ENCODE measurements around the gene FIGNL2.
"Not testable (repeated sequence)": the region's sequence is repeated elsewhere in the genome, so short reads cannot be mapped to it uniquely, and the experiment has no call there.

FIGNL2 gene

DNA sequence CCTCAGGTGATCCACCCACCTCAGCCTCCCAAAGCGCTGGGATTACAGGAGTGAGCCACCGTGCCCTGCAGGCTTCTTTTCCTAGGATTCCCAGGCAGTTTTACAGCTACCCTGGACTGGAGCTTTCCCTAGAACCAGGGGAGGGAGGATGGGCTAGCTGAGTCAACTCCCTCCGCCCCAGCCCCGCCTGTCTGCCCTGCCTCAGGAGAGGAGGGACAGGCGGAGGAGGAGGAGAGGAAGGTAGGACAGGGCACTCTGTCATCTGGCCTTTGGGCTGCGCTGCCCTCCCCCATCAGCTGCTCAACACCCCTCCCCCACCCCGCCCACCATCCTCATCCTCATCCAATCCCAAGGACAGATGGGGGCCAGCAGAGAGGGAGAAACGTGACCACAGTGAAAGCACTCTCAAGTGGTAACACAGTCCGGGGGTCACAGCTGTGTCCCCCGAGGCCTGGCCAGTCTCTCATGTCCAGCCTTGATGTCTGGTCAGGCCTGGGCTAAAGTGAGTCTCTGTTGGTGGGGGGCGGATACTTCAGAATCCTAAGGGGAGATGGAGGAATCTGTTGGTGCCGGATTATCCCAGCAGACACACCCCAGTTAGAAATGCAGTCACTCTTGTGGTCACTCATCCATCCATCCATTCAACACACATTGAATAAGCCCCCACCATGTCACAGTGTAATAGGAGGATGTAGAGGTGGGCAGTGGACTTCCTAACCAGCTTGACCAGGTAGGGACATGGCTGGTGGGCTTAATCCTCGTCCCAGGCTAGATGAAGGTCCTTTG is 12.3 kb downstream of the FIGNL2 start:
- DNase-seq (ENCODE audit: low read depth in 2 of 2): no peak

DNA sequence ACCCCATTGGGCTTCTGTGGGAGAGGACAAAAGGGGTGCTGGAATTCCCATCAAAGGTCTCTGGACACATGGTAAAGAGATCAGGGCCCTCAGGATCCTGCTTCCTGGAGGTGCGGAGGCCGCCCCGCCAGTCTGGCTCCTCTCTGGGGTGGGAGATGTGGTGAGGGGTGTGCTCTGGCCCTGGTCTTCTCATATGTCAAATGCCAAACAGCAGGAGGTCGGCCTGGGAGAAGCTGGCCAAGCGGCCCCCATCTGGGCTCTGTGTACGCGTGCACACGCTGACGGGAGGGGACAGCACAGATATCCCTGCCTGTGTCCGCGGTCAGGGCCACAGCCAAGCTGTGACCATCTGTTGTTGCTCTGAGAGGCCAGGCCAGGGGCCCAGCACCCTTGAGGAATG is 14.1 kb downstream of the FIGNL2 start:
- DNase-seq (ENCODE audit: low read depth in 2 of 2): no peak

DNA sequence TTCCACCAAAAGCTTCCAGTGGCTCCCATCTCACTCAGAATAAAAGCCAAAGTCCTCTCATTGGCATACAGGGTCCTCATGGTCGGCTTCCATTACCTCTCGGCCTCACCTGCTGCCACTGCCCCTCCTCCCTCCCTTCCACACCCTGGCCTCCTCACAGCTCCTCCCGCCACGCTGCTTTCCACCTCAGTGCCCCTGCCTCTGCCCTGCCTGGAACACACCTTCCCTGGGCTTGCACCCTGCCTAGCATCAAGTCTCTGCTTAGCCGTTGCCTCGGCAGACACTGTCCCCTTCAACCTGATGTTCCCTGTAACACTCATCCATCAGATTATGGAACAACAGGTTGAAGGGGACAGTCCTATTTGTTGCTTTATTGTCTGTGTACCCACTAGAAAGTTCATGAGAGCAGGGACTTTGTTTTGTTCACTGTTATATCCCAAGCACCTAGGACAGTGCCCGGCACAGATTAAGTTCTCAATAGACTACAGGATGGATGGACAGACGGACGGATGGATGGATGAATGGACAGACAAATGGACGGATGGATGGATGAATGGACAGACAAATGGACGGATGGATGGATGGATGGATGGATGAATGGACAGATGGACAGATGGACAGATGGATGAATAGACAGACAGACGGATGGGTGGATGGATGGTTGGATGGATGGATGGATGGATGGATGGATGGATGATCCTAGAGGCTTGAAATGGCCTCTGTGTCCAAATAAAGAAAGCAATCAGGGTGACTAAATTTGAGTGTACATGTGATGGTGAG is 14.9 kb downstream of the FIGNL2 start:
- DNase-seq (ENCODE audit: low read depth in 2 of 2): no peak

DNA sequence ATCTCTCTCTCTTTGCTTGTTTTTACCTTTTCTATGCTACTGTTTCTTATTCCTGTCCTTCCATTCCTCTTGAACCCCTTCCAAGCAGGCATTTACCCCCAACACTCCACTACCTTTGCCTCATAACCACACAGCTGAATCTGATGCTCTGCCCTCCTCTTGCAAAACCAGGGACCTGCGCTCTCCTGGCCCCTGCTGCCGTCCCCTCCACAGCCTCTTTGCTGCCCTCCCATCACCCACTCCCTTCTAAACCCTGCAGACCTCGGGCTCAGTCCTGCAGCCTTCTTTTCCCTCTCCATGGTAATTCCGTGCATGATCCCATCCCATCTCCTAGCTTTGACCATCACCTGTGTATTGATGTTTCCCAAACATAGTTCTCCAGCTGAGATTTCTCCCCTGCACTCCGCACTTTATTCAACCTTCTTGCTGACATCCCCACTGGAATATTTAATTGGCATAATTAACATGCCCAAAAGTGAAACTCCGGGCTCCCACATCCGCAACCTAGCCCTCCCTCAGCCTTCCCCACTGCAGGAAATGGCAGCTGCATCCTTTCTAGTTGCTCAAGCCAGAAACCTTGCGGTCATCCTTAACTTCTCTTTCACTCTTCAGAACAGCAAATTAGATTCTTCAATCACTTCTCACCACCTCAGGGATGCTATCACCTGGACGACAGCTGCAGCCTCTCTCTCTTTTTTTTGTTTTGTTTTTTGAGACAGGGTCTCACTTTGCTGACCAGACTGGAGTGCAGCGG is 16.0 kb downstream of the FIGNL2 start:
- DNase-seq (ENCODE audit: low read depth in 2 of 2): no peak

DNA sequence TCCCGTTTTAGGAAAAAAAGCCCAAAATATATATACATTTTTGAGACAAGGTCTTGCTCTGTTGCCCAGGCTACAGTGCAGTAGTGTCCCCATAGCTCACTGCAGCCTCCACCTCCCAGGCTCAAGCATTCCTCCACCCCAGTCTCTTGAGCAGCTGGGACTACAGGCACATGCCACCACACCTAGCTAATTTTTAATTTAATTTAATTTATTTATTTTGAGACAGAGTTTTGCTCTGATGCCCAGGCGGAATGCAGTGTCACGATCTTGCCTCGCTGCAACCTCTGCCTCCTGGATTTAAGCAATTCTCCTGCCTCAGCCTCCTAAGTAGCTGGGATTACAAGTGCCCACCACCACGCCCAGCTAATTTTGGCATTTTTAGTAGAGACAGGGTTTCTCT is 16.7 kb downstream of the FIGNL2 start:
- not testable (repeated sequence) for DNase-seq (ENCODE audit: low read depth in 2 of 2)

DNA sequence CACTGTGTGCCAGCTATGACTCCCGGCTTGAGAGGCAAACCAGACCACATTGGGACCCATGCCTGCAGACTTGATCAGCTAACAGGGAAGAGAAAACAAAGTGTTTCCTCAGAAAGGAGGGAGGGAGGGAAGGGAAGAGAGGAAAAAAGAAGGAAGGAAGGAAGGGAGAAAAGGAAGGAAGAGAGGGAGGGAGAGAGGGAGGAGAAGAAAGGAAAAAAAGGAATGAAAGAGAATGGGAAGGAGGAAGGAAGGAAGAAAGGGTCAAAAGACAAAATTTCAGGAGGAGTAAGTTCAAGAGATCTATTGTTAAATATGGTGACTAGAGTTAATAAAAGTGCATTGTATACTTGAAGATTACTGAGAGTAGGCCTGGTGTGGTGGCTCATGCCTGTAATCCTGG is 18.9 kb downstream of the FIGNL2 start:
- DNase-seq (ENCODE audit: low read depth in 2 of 2): no peak

DNA sequence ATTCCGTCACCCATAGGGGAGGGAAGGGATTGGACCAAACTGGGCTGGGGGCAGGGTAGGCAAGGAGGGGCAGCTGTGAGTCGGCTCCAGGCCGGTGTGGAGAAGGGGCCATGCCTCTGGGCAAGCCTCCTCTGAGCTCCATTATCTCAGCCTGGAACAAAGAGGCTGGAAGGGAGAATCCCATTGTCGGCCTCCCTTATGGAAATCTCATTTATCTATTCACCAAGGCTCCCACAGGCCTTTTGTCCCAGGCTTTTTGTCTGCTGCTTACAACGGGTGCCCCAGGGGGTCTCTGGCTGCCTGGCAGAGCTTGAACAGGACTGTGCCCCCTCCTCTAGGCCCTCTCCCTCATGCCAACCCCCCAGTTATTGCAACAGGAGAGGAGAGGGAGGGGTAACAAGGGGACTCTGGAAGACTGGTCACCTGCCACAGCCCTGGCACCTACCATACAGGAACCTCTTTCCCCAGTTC is 19.5 kb downstream of the FIGNL2 start:
- DNase-seq (ENCODE audit: low read depth in 2 of 2): no peak

DNA sequence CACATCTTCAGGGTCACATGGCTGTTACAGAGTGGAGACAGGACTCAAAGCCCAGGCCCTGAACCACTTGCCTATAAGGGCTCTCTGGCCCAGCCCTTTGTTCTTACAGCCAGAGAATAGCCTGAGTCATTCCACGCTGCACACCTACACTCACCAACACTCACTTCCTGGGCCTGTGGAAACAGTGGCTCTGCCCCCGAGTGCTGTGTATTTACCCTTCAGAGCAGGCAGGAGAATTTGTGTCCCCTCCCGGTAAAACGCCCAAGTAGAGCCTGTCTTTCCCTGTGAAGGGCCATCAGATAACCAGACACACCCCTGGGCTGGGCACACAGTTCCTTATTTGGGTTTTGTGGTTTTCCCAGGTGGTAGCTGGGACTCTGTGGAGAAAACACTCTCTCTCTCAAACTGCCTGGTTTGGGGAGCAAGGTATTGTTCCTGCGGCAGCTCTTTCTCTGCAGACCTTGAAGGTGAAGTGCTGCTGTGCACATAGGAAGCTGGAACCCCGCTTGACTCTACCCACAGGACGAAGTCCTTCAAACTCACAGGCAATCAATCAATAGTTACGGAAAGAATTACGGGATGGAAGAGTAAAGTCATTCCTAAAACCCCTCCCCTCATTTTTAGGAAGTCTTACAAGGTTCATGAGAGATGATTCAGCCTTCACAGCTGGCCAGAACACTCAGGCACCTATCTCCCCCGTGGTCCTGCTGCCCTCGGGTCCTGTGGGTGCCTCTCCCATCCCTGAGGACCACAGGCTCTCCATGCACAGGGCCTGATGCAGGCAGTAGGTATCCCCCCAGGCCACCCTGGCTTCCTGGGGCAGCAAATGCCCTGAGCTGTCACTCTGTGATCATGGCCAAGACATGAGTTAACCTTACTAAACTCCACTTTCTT is 20.3 kb downstream of the FIGNL2 start:
- DNase-seq (ENCODE audit: low read depth in 2 of 2): peak in 1 of 2 donors; percentile 34

DNA sequence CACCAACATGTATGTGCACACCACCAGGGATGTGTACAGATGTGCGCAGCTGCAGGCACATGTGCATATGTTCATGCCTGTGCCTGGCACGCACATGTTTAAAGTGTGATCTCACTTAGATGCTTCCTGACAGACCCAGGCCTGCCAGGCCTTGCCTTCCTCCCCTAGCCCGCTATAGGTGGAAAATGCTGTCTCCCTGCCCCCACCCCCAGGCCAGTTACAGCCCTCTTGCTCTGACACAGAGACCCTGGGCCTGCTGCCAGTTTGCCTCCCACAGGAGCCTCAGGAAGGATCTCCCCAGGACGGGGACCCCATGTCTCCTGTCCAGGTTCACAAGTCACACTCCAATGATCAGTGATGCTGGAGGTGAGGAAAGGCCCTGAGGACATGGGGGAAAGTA is 21.6 kb downstream of the FIGNL2 start:
- no peak for DNase-seq (ENCODE audit: low read depth in 2 of 2)

DNA sequence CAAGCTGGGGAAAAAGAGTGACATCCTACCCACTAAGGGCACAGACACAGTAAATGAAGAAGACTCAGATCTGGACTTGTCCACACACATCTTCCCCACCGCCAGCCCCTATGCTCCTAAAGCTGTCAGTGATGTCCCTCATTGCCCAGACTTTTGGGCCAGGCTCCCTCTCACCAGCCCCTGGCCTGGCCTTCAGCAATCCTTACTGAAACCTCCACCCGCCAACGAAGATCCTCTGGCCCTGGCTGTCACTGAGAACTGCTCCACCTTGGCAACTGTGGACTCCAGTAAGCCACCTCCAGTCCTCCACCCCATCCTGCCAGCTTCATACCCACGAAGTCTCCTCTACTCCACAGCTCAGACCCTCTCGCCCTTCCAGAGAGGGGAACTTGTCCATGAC is 23.3 kb downstream of the FIGNL2 start:
- DNase-seq (ENCODE audit: low read depth in 2 of 2): no peak

DNA sequence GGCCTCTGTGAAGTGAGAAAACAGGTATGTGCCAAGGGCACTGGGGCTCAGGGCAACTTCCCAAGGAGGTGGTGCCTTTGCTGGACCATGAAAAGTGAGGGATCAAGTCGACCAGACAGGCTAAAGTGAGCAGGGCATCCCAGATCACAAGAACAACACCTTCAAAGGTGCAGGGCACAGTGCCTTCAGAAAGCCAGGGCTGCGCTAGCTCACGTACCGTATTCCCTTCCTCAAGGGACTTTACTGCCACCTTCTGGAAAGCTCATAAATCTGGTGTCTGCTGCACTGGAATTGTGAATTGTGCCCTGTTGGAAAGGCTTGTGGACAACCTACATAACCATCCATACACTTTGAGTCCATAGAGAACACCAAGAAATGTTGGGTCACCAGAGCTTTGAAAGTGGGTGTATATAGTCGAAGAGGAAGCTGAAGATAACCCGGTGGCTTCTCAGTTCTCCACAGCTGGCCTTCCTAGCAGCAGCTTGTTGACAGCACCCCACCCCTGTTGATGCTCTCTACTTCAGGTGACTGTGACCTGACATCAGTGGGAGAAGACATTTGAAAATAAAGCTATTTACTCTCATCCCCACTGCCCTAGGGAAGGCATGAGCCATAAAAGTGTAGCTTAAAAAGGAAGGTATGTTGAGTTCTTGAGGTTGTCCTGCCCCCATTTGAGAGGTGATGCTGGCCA is 24.5 kb downstream of the FIGNL2 start:
- no peak for DNase-seq (ENCODE audit: low read depth in 2 of 2)

DNA sequence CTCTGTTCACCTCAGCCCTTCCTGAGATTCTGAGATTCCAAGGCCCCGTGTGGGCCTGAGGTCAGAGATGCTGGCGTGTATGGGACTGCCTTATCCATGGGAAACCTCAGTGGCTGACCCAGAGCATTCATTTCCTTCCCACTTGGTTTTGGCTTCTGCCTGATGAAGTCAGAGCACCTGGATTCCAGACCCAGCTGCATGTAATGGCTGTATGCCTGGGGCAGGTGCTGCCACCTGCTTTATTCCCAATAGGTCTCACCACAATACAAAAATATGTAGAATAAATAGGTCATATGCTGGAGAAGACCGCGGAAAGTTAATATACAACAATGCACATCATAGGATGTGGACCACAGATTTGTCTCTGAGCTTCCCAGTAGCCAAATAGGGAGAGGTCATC is 25.6 kb downstream of the FIGNL2 start:
- no peak for DNase-seq (ENCODE audit: low read depth in 2 of 2)

DNA sequence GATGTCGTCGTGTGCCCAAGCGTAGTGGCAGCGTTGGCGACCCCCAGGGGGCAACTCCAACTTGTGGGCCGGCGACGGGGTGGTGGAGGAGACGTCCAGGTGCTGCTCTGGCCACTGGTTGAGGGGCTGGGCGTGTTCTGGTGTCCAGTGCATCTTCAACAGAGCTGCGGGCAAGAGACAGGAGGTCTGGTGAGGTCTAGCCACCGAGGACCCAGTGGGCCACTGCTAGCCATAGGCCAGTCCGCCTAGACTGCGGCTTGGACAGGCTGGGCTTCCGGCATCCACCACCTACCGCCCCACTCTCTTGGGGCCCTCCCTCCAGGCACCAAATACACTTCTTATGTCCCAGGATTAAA is 26.3 kb downstream of the FIGNL2 start:
- no peak for DNase-seq (ENCODE audit: low read depth in 2 of 2)

DNA sequence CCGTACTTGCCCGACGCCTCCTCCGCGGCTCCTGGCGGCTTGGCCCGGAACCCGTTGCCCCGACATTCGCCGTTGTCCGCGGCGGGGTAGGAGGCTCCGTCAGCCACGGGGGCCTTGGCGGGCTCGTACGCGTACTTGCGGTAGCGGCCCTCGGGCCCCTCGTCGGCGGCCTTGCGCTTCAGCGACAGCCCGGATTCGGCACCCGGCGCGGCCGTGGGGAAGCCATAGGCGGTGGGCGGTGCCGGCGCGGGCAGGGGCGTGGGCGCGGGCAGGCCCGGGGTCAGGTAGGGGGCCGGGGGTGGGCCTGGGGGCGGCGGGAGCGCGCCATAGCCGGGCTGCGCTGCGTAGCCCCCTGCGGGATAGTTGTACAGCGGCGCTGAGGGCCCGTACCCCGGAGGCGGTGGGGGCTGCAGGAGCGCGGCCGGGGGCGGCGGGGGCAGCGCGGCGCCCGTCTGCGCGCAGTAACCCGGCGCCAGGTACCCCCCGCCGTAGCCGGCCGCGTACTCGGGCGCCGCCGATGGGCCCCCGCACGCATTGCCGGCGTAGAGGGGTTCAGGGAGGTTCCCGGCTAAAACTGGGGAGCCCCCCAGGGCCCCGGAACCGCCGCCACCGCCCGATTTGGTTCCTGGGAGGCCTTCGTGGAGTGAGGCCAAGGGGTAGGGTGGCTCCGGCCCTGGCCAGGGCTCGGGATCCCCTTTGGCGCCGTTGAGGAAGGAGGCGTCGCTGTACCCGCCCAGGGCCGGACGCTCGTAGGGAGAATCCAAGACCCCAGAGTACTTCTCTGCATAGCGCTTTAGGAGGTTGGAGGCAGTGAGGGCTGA is 26.9 kb downstream of the FIGNL2 start:
- no peak for DNase-seq (ENCODE audit: low read depth in 2 of 2)

DNA sequence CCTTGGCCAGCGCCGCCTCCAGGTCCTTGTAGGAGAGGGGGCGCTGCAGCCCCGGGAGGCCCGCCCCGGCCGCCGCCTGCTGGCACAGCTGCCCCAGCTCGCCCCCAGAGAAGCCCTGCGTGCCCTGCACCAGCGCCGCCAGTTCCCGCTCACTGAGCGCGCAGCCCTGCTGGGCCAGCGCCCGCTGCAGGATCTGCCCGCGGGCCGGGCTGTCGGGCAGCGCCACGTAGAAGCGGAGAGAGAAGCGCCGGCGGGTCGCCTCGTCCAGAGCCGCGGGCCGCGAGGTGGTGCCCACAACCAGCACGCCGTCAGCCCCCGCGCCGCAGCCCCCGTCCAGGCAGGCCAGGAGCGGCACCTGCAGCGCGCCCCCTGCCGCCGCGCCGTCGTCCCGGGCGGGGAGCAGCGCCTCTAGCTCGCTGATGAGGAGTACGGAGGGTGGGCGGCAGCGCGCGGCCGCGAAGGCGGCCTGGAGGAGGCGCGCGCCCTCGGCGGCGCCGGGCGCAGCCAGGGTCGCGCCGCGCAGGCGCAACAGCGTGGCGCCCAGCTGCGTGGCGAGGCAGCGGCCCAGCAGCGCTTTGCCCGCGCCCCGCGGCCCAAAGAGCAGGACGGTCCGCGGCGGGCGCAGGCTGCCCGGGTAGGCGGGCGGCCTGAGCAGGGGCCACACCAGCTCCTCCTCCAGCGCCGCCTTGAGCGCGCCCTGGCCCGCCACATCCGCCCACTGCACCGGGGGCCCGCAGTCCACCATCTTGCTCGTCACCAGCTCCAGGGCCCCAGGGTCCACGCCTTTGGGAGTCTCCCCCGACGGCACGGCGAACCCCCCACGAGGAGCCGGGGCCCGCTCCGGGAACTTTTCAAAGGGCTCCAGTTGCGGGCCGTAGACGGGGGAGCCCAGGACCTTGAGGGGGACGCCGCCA is 27.7 kb downstream of the FIGNL2 start:
- peak; percentile 35 to 70 for DNase-seq (ENCODE audit: low read depth in 2 of 2)

DNA sequence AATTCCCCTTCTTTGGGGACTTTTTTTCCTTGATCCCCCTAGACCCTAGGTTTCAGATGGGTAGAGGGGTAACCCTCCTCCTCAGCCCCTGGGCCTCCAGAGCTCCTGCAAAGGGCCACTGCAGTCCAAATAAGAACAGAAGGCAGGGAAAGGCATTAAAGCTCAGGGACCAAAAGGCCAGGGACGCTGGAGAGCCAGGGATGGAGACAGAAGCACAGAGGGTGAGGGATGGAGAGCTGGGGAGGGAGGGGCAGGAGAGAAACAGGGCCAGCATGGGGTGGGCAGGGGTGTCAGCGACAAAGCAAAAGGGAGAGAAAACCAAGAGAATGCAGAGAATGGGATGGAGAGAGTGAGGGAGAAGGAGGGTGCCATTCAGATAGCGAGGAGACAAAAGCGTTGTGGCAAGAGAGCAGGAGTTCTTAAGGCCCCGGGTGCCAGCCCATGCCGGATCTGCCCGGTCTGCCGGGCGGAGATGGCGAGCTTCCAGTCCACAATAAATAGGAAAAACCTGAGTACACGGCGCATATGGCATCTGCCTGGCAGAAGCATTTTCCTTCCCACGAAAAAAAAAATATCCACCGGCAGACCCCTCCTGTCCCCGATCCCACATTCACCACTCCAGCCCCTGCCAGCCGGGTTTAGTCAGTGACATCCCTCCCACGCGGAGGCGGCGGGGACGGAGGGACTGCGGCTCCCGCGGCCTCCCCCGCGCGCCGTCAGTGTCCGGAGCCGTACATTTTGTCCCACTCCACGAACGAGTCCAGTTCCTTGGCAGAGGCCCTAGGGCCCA is 28.6 kb downstream of the FIGNL2 start:
- DNase-seq (ENCODE audit: low read depth in 2 of 2): no peak

DNA sequence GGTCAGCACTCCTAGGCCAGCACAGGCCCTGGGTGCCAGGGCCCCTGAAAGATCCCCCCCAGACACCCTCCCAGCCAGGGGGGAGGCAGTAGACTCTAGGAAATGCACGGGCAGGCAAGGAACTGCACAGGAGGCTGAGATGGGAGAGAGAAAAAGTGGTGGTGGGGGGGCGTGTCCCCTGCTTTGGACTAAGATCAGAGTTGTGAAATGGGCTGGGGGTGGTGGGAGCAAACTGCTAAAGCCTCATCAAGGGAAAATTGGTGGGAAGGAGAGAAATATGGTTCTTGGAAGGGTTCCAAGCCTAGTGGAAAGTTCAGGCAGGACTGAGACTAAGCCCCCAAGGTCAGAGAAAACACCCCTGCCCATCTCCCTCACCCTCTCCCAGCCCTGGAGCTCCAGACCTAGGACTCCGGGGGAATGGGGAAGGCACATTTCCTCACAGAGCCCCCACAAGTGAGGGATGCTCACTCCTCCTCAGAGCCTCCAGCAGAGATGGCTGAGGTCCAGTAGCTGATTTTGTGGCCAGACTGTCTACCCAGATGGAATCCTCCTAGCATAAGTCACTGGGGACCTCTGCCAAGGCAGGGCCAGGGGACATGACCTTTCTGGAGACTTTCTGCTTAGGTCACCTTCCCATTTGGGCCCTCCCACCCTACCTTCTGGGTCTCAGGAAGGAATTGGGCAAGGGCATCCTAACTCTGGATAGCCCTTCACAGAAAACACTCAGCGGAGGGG is 29.8 kb downstream of the FIGNL2 start:
- no peak for DNase-seq (ENCODE audit: low read depth in 2 of 2)

All from stimulated activated CD4-positive, alpha-beta T cell treated with anti-CD3 and anti-CD28 coated beads, Interleukin-1b, Interleukin-23, amount 100 ng/mL, for 1 hour (primary cell).